Upper lobe of left lung (tissue), 6 donors: Measurements from ENCODE around the gene CNGA3. TPM values are rescaled to one million over a fixed set of nuclear protein-coding genes. Genes with fewer than 3 reads are reported as not detected.

Experiments
- ATAC-seq, 2 donors: fragments of 200-7000 bp; cut with Tn5 transposase; one replicate each; pipeline ENCODE4 v1.9.1; 2022; ENCODE audit warnings: mild to moderate bottlenecking in 2 of 2, moderate library complexity in 2 of 2; ENCODE audit not compliant: low FRiP score in 2 of 2
- DNase-seq, 2 donors: peaks; one replicate each; pipeline ENCODE4 v3.0.0-alpha.2; 2019 to 2020
- H3K27ac ChIP-seq, 4 donors: fragments of 200-600 bp; sonication (generic); one replicate each; pipeline ENCODE4 v1.5.1; 2016 to 2019
- H3K27me3 ChIP-seq, 4 donors: fragments of 200-600 bp; sonication (generic); one replicate each; pipeline ENCODE4 v1.5.1; 2017 to 2019
- H3K36me3 ChIP-seq, 4 donors: fragments of 200-600 bp; sonication (generic); one replicate each; pipeline ENCODE4 v1.5.1; 2016 to 2019
- H3K4me1 ChIP-seq, 4 donors: fragments of 200-600 bp; sonication (generic); one replicate each; pipeline ENCODE4 v1.5.1; 2018 to 2019
- H3K4me3 ChIP-seq, 4 donors: fragments of 200-600 bp; sonication (generic); one replicate each; pipeline ENCODE4 v1.5.1; 2017 to 2019; ENCODE audit warnings: mild to moderate bottlenecking in 2 of 4, moderate library complexity in 1 of 4
- H3K9me3 ChIP-seq, 4 donors: fragments of 200-600 bp; sonication (generic); one replicate each; pipeline ENCODE4 v1.5.1; 2018 to 2019
- CTCF ChIP-seq, 6 experiments: fragments of 450-650 bp in 4 of 6; fragments of 200-600 bp in 2 of 6; sonication (generic) in 2 of 6; IDR thresholded peaks; one replicate each; pipeline ENCODE4 v1.5.1; 2016 to 2019; ENCODE audit warnings: antibody characterized with exemption in 6 of 6
- EP300 ChIP-seq, 4 donors: sonication (generic); formaldehyde crosslinking; IDR thresholded peaks; one replicate each; pipeline ENCODE4 v1.5.1; 2017; ENCODE audit warnings: antibody characterized with exemption in 4 of 4, control low read depth in 2 of 4
- POLR2A ChIP-seq, 4 donors: fragments of 450-650 bp; IDR thresholded peaks; one replicate each; pipeline ENCODE4 v1.5.1; 2016 to 2017; ENCODE audit warnings: antibody characterized with exemption in 4 of 4, mild to moderate bottlenecking in 2 of 4
- POLR2AphosphoS5 ChIP-seq, 2 donors: sonication (generic); formaldehyde crosslinking; IDR thresholded peaks; one replicate each; pipeline ENCODE4 v1.5.1; 2017; ENCODE audit warnings: antibody characterized with exemption in 2 of 2
- WGBS, 2 donors: methylation state at CpG; one replicate each; pipeline ENCODE4 v1.1.5; 2017 to 2018; 5-methylcytosine and 5-hydroxymethylcytosine counted together
- total RNA-seq, 6 donors: library from RNA; depleted of rRNA in 4 of 6; stranded (reverse); fragments of >200 nt in 4 of 6; gene quantifications; one replicate each; pipeline versions ENCODE4 v1.1.0 to v1.2.1, GENCODE V29; 2016 to 2021
- donor health status: DM: no; HTN: no; CAD: no; lungs with moderate emphysema.
- donor health status: DM: no; HTN: yes; CAD: no; lungs with severe emphysema.

Gene CNGA3
- total RNA-seq, 6 donors from 2014 or later: 0.22 to 1.0 (median 0.75) TPM; not detected in 2

GRCh38 chr2:98403878-98404277 is 57.6 kb downstream of the CNGA3 start:
- H3K4me3 ChIP-seq: no peak overlapping the region
- TF ChIP-seq POLR2AphosphoS5 (IDR thresholded peaks at IDR 0.05) (no peak), CTCF (IDR thresholded peaks at IDR 0.05) (no peak), EP300 (IDR thresholded peaks at IDR 0.05) (no peak), POLR2A (IDR thresholded peaks at IDR 0.05) (no peak)
- no peaks in the 10 kb centered on the region for H3K36me3 ChIP-seq
- H3K27ac ChIP-seq: no peak overlapping the region
- H3K9me3 ChIP-seq: no peaks in the 10 kb centered on the region
- no peaks in the 10 kb centered on the region for H3K27me3 ChIP-seq
- no peaks in the 10 kb centered on the region for H3K4me1 ChIP-seq
- DNase-seq: no peak
- ATAC-seq: no peak

- 79 to 83% methylated on average over 1 to 2 of the region's 2 CpGs for WGBS, 2 donors
- DNase-seq: no peak
These were observed 58.4 kb downstream of the CNGA3 start for GRCh38 chr2:98404556-98405250.

GRCh38 chr2:98405301-98405700 is 59.0 kb downstream of the CNGA3 start:
- H3K27me3 ChIP-seq: no peaks in the 10 kb centered on the region
- 93 to 96% methylated on average over 1 to 2 of the region's 2 CpGs for WGBS, 2 donors
- no peaks in the 10 kb centered on the region for H3K9me3 ChIP-seq
- no peak overlapping the region for H3K27ac ChIP-seq
- no peaks in the 10 kb centered on the region for H3K4me1 ChIP-seq
- DNase-seq (no peak), ATAC-seq (no peak)
- H3K4me3 ChIP-seq: no peak overlapping the region
- TF ChIP-seq CTCF (IDR thresholded peaks at IDR 0.05) (no peak), POLR2A (IDR thresholded peaks at IDR 0.05) (no peak), POLR2AphosphoS5 (IDR thresholded peaks at IDR 0.05) (no peak), EP300 (IDR thresholded peaks at IDR 0.05) (no peak)
- H3K36me3 ChIP-seq: no peaks in the 10 kb centered on the region

More at GRCh38 chr2:98404556-98405250, 58.4 kb downstream of the CNGA3 start:
- no peak overlapping the region for H3K4me3 ChIP-seq
- H3K27ac ChIP-seq: no peak overlapping the region
- H3K4me1 ChIP-seq: no peaks in the 10 kb centered on the region
- TF ChIP-seq CTCF (IDR thresholded peaks at IDR 0.05) (no peak), POLR2AphosphoS5 (IDR thresholded peaks at IDR 0.05) (no peak), POLR2A (IDR thresholded peaks at IDR 0.05) (no peak), EP300 (IDR thresholded peaks at IDR 0.05) (no peak)
- no peaks in the 10 kb centered on the region for H3K9me3 ChIP-seq
- H3K27me3 ChIP-seq: no peaks in the 10 kb centered on the region
- H3K36me3 ChIP-seq: no peaks in the 10 kb centered on the region
- ATAC-seq: no peak

- ATAC-seq (no peak), DNase-seq (no peak)
- H3K9me3 ChIP-seq: no peaks in the 10 kb centered on the region
- H3K4me1 ChIP-seq: peaks cover 0 to 4% (median 0%) of the 10 kb centered on the region in 4 donors
- no peak overlapping the region for H3K27ac ChIP-seq
- H3K27me3 ChIP-seq: no peaks in the 10 kb centered on the region
- TF ChIP-seq EP300 (IDR thresholded peaks at IDR 0.05) (no peak), POLR2AphosphoS5 (IDR thresholded peaks at IDR 0.05) (no peak), CTCF (IDR thresholded peaks at IDR 0.05) (no peak), POLR2A (IDR thresholded peaks at IDR 0.05) (no peak)
- no peak overlapping the region for H3K4me3 ChIP-seq
- WGBS, 2 donors: 80 to 83% methylated on average over 5 of the region's 5 CpGs
- H3K36me3 ChIP-seq: no peaks in the 10 kb centered on the region
These were observed 61.9 kb downstream of the CNGA3 start for GRCh38 chr2:98408155-98408554.
